ENCODE measurements around the gene CILP2.

DNA sequence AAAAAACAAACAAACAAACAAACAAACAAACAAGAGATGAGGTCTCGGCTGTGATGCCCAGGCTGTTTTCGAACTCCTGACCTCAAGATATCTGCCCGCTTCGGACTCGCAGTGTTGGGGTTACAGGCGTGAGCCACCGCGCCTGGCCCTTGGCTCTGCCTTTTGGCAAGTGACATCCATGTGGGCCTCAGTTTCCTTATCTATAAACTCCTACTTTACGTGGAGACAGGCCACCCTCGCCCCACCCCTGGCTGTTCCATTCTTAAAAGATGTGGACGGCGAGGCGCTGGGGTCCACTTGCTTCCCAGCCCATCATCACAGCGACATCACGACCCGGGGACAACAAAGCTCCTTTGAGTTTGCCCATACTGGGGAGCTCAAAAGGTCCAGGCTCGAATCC is 24.4 kb upstream of the CILP2 start:
- TF ChIP-seq POLR2AphosphoS5 (IDR thresholded peaks at IDR 0.05) (no peak), CTCF (IDR thresholded peaks at IDR 0.05) (no peak), POLR2A (IDR thresholded peaks at IDR 0.05) (no peak)

All from stomach (tissue), 4 donors.